GM12864 (cell line): ENCODE results near the gene TTC21A.

Experiments used
- DNase-seq: peaks from one replicate; pipeline ENCODE4 v3.0.0-alpha.2; 2011; ENCODE audit warnings: low read depth
- H3K4me3 ChIP-seq: 2 replicates; pipeline ENCODE4 v1.5.1; 2011; ENCODE audit warnings: mild to moderate bottlenecking, low read depth, low read length, control low read depth
- CTCF ChIP-seq: IDR thresholded peaks from 2 replicates; pipeline ENCODE4 v1.5.1; 2011; ENCODE audit warnings: low read depth, mild to moderate bottlenecking, moderate library complexity, low read length, control low read depth, inconsistent platforms; ENCODE audit errors: missing control alignments

Gene TTC21A

GRCh38 chr3:39068556-39068955 is 38.9 kb upstream of the TTC21A start:
- H3K4me3 ChIP-seq, result no peak overlapping the region
- no peak for TF ChIP-seq CTCF
- DNase-seq, result no peak

GRCh38 chr3:39075910-39076309 is 31.6 kb upstream of the TTC21A start:
- no peak for TF ChIP-seq CTCF
- no peak overlapping the region for H3K4me3 ChIP-seq
- no peak for DNase-seq

GRCh38 chr3:39079530-39079929 is 27.9 kb upstream of the TTC21A start:
- H3K4me3 ChIP-seq, result no peak overlapping the region
- no peak for DNase-seq
- TF ChIP-seq CTCF, result no peak

- no peak for DNase-seq
- H3K4me3 ChIP-seq, result no peak overlapping the region
- no peak for TF ChIP-seq CTCF
Observed at GRCh38 chr3:39080026-39080425, 27.5 kb upstream of the TTC21A start.

- H3K4me3 ChIP-seq, result no peak overlapping the region
- no peak for TF ChIP-seq CTCF
- no peak for DNase-seq
Observed at GRCh38 chr3:39082666-39083313, 24.7 kb upstream of the TTC21A start.

- TF ChIP-seq CTCF, result peak; percentile 22
- no peak for DNase-seq
- no peak overlapping the region for H3K4me3 ChIP-seq
Observed at GRCh38 chr3:39086144-39086543, 21.3 kb upstream of the TTC21A start.

- no peak for TF ChIP-seq CTCF
- DNase-seq, result no peak
- H3K4me3 ChIP-seq, result no peak overlapping the region
Observed at GRCh38 chr3:39088456-39088855, 19.0 kb upstream of the TTC21A start.
